22Rv1 (cell line): Measurements from ENCODE around the gene TAT.

Experiments
- CTCF ChIP-seq: fragments of 450-650 bp; IDR thresholded peaks from 2 replicates; pipeline ENCODE4 v1.5.1; 2017; ENCODE audit warnings: mild to moderate bottlenecking
- ZFX ChIP-seq: fragments of 450-650 bp; IDR thresholded peaks from 2 replicates; pipeline ENCODE4 v1.6.1; 2017; ENCODE audit warnings: antibody characterized with exemption, borderline replicate concordance

DNA sequence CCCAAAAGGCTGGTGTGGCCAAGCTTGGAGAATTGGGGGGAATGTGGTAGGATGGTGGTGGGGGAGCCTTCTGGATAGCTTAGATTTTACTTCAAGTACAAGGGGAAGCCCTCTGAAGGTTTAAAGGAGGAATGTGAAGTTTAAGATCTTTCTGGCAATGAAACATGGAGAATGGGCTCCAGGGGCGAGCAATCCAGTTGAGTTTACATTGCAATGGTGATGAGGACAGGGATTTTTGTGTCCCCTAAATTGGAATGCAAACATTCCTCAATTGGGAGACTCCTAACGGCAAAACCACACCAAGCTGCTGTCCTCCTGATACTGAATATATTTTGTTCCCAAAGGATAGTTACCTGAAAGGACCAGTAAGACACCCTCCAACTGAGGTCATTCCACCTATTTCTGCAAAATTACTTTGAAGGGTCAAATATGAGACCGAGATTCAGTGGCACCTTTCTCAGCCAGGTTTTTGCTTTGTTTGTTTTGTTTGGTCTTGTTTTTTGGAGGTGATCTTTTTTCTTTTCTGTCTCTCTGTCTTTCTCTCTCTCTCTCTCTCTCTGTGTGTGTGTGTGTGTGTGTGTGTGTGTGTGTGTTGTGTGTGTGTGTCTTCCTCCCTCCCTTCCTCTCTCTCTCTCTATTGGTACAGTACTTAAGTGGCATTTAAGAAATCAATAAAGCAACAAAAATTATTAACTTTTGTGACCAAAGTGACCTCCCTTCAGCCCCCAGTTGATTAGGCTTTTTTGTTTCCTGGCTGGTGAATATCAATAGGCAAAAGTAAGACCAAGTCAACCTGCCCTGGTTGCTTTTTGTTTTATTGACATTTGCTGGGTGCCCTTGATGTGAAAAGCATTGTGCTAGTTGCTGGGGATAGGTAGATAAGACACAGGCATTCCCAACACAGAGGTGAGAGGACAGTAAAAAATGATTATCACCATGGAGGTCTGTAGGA is 16.4 kb upstream of the TAT start:
- TF ChIP-seq CTCF (no peak), ZFX (no peak)
